ENCODE data around the gene FNIP2.

DNA sequence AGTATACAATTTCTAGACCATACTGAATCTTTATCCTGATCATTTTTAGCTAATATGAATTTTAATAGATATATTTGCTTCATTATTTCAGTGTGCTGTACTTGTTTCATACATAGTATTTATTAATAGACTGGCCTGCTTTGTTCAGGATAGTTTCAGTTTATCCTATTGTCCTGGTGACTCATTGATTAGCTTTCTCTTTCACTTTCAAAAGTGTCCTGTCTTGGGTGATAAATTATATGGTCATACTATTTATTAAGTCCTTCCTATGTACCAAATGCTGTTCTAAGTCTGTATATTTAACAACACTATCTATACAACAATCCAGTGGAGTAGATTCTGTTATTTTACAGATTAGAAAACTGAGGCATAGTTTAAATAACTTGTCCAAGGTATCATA lies 180.3 kb downstream of the FNIP2 start:
- TF ChIP-seq, protein P1, sequence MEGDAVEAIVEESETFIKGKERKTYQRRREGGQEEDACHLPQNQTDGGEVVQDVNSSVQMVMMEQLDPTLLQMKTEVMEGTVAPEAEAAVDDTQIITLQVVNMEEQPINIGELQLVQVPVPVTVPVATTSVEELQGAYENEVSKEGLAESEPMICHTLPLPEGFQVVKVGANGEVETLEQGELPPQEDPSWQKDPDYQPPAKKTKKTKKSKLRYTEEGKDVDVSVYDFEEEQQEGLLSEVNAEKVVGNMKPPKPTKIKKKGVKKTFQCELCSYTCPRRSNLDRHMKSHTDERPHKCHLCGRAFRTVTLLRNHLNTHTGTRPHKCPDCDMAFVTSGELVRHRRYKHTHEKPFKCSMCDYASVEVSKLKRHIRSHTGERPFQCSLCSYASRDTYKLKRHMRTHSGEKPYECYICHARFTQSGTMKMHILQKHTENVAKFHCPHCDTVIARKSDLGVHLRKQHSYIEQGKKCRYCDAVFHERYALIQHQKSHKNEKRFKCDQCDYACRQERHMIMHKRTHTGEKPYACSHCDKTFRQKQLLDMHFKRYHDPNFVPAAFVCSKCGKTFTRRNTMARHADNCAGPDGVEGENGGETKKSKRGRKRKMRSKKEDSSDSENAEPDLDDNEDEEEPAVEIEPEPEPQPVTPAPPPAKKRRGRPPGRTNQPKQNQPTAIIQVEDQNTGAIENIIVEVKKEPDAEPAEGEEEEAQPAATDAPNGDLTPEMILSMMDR (conservative IDR thresholded peaks at IDR 0.05; ENCODE audit: low read depth, low read length): no peak
- TF ChIP-seq EZH2 (IDR thresholded peaks at IDR 0.05; ENCODE audit: low read length, unreplicated experiment): no peak

All from PC-3 (cell line).